ENCODE data around the gene RFC3.

RFC3 gene

GRCh38 chr13:33874871-33875270, 56.9 kb downstream of the RFC3 start:
- Histone ChIP-seq H3K27ac (ENCODE audit: low read depth, low read length) (no peak overlapping the region), H3K36me3 (ENCODE audit: control insufficient read depth in 1 of 2, insufficient read depth in 2 of 2, low read length in 2 of 2) (no peaks in the 10 kb centered on the region), H3K27me3 (ENCODE audit: control insufficient read depth in 1 of 2, insufficient read depth in 2 of 2, low read length in 2 of 2) (no peaks in the 10 kb centered on the region), H3K9me3 (ENCODE audit: control insufficient read depth in 1 of 2, low read length in 2 of 2) (no peaks in the 10 kb centered on the region), H3K4me1 (ENCODE audit: control insufficient read depth in 1 of 2, insufficient read depth in 2 of 2, low read length in 2 of 2) (peaks cover 7% of the 10 kb centered on the region in 2 donors), H3K4me3 (ENCODE audit: low read depth in 1 of 2, low read length in 2 of 2) (no peak overlapping the region), H3K9ac (ENCODE audit: low read depth in 1 of 2, low read length in 2 of 2) (no peak overlapping the region)

- Histone ChIP-seq H3K9me3 (ENCODE audit: control insufficient read depth in 1 of 2, low read length in 2 of 2) (no peaks in the 10 kb centered on the region), H3K27ac (ENCODE audit: low read depth, low read length) (no peak overlapping the region), H3K4me1 (ENCODE audit: control insufficient read depth in 1 of 2, insufficient read depth in 2 of 2, low read length in 2 of 2) (peaks cover 7% of the 10 kb centered on the region in 2 donors), H3K4me3 (ENCODE audit: low read depth in 1 of 2, low read length in 2 of 2) (no peak overlapping the region), H3K9ac (ENCODE audit: low read depth in 1 of 2, low read length in 2 of 2) (no peak overlapping the region), H3K36me3 (ENCODE audit: control insufficient read depth in 1 of 2, insufficient read depth in 2 of 2, low read length in 2 of 2) (no peaks in the 10 kb centered on the region), H3K27me3 (ENCODE audit: control insufficient read depth in 1 of 2, insufficient read depth in 2 of 2, low read length in 2 of 2) (no peaks in the 10 kb centered on the region)
These were observed 57.9 kb downstream of the RFC3 start for GRCh38 chr13:33875618-33876401.

GRCh38 chr13:33876716-33877394, 58.9 kb downstream of the RFC3 start:
- no peaks in the 10 kb centered on the region for H3K4me1 ChIP-seq (ENCODE audit: control insufficient read depth in 1 of 2, insufficient read depth in 2 of 2, low read length in 2 of 2)
- no peaks in the 10 kb centered on the region for H3K9me3 ChIP-seq (ENCODE audit: control insufficient read depth in 1 of 2, low read length in 2 of 2)
- H3K36me3 ChIP-seq (ENCODE audit: control insufficient read depth in 1 of 2, insufficient read depth in 2 of 2, low read length in 2 of 2) = no peaks in the 10 kb centered on the region
- H3K27ac ChIP-seq (ENCODE audit: low read depth, low read length) = no peak overlapping the region
- H3K4me3 ChIP-seq (ENCODE audit: low read depth in 1 of 2, low read length in 2 of 2) = no peak overlapping the region
- H3K27me3 ChIP-seq (ENCODE audit: control insufficient read depth in 1 of 2, insufficient read depth in 2 of 2, low read length in 2 of 2) = no peaks in the 10 kb centered on the region
- no peak overlapping the region for H3K9ac ChIP-seq (ENCODE audit: low read depth in 1 of 2, low read length in 2 of 2)

- no peak overlapping the region for H3K4me3 ChIP-seq (ENCODE audit: low read depth in 1 of 2, low read length in 2 of 2)
- H3K36me3 ChIP-seq (ENCODE audit: control insufficient read depth in 1 of 2, insufficient read depth in 2 of 2, low read length in 2 of 2) = no peaks in the 10 kb centered on the region
- H3K9me3 ChIP-seq (ENCODE audit: control insufficient read depth in 1 of 2, low read length in 2 of 2) = no peaks in the 10 kb centered on the region
- no peaks in the 10 kb centered on the region for H3K27me3 ChIP-seq (ENCODE audit: control insufficient read depth in 1 of 2, insufficient read depth in 2 of 2, low read length in 2 of 2)
- H3K4me1 ChIP-seq (ENCODE audit: control insufficient read depth in 1 of 2, insufficient read depth in 2 of 2, low read length in 2 of 2) = no peaks in the 10 kb centered on the region
- no peak overlapping the region for H3K27ac ChIP-seq (ENCODE audit: low read depth, low read length)
- H3K9ac ChIP-seq (ENCODE audit: low read depth in 1 of 2, low read length in 2 of 2) = no peak overlapping the region
These were observed 61.2 kb downstream of the RFC3 start for GRCh38 chr13:33879118-33879517.

- H3K27me3 ChIP-seq (ENCODE audit: control insufficient read depth in 1 of 2, insufficient read depth in 2 of 2, low read length in 2 of 2) = no peaks in the 10 kb centered on the region
- H3K9ac ChIP-seq (ENCODE audit: low read depth in 1 of 2, low read length in 2 of 2) = no peak overlapping the region
- H3K36me3 ChIP-seq (ENCODE audit: control insufficient read depth in 1 of 2, insufficient read depth in 2 of 2, low read length in 2 of 2) = no peaks in the 10 kb centered on the region
- H3K9me3 ChIP-seq (ENCODE audit: control insufficient read depth in 1 of 2, low read length in 2 of 2) = no peaks in the 10 kb centered on the region
- H3K4me1 ChIP-seq (ENCODE audit: control insufficient read depth in 1 of 2, insufficient read depth in 2 of 2, low read length in 2 of 2) = no peaks in the 10 kb centered on the region
- H3K27ac ChIP-seq (ENCODE audit: low read depth, low read length) = no peak overlapping the region
- H3K4me3 ChIP-seq (ENCODE audit: low read depth in 1 of 2, low read length in 2 of 2) = no peak overlapping the region
These were observed 64.9 kb downstream of the RFC3 start for GRCh38 chr13:33882804-33883203.

GRCh38 chr13:33884531-33885220, 66.7 kb downstream of the RFC3 start:
- H3K4me1 ChIP-seq (ENCODE audit: control insufficient read depth in 1 of 2, insufficient read depth in 2 of 2, low read length in 2 of 2) = no peaks in the 10 kb centered on the region
- no peaks in the 10 kb centered on the region for H3K9me3 ChIP-seq (ENCODE audit: control insufficient read depth in 1 of 2, low read length in 2 of 2)
- no peaks in the 10 kb centered on the region for H3K27me3 ChIP-seq (ENCODE audit: control insufficient read depth in 1 of 2, insufficient read depth in 2 of 2, low read length in 2 of 2)
- no peak overlapping the region for H3K4me3 ChIP-seq (ENCODE audit: low read depth in 1 of 2, low read length in 2 of 2)
- no peaks in the 10 kb centered on the region for H3K36me3 ChIP-seq (ENCODE audit: control insufficient read depth in 1 of 2, insufficient read depth in 2 of 2, low read length in 2 of 2)
- H3K9ac ChIP-seq (ENCODE audit: low read depth in 1 of 2, low read length in 2 of 2) = no peak overlapping the region
- H3K27ac ChIP-seq (ENCODE audit: low read depth, low read length) = no peak overlapping the region
